GM12864 (cell line): ENCODE measurements around the gene ANAPC7.
"Not testable (repeated sequence)": the region's sequence is repeated elsewhere in the genome, so short reads cannot be mapped to it uniquely, and the experiment has no call there.

Experiments used
- DNase-seq: peaks from one replicate; pipeline ENCODE4 v3.0.0-alpha.2; 2011; ENCODE audit warnings: low read depth
- H3K4me3 ChIP-seq: 2 replicates; pipeline ENCODE4 v1.5.1; 2011; ENCODE audit warnings: mild to moderate bottlenecking, low read depth, low read length, control low read depth
- CTCF ChIP-seq: IDR thresholded peaks from 2 replicates; pipeline ENCODE4 v1.5.1; 2011; ENCODE audit warnings: low read depth, mild to moderate bottlenecking, moderate library complexity, low read length, control low read depth, inconsistent platforms; ENCODE audit errors: missing control alignments

The ANAPC7 gene

GRCh38 chr12:110365489-110366320 lies 37.8 kb downstream of the ANAPC7 start:
- no peak for DNase-seq
- H3K4me3 ChIP-seq: no peak overlapping the region
- TF ChIP-seq CTCF: no peak

GRCh38 chr12:110361216-110361615 lies 42.3 kb downstream of the ANAPC7 start:
- DNase-seq: no peak
- TF ChIP-seq CTCF: no peak
- H3K4me3 ChIP-seq: no peak overlapping the region

- not testable (repeated sequence) for H3K4me3 ChIP-seq, DNase-seq
- peak; percentile 13 for TF ChIP-seq CTCF
Measured at GRCh38 chr12:110358384-110359097, 45.0 kb downstream of the ANAPC7 start.

GRCh38 chr12:110355073-110355472 lies 48.4 kb downstream of the ANAPC7 start:
- TF ChIP-seq CTCF: peak; percentile 69
- DNase-seq: no peak
- no peak overlapping the region for H3K4me3 ChIP-seq

GRCh38 chr12:110354172-110354780 lies 49.2 kb downstream of the ANAPC7 start:
- H3K4me3 ChIP-seq: no peak overlapping the region

GRCh38 chr12:110353211-110353965 lies 50.1 kb downstream of the ANAPC7 start:
- TF ChIP-seq CTCF: no peak
- no peak for DNase-seq
- H3K4me3 ChIP-seq: no peak overlapping the region

More at GRCh38 chr12:110354172-110354780, 49.2 kb downstream of the ANAPC7 start:
- no peak for DNase-seq
- TF ChIP-seq CTCF: no peak
